Gastroesophageal sphincter (tissue), 4 donors: ENCODE measurements around the gene ECE2. TPM values are rescaled to one million over a fixed set of nuclear protein-coding genes. Genes with fewer than 3 reads are reported as not detected.

Source experiments
- ATAC-seq: fragments of 150-250 bp; one replicate; pipeline ENCODE4 v1.9.1; 2016; ENCODE audit warnings: mild to moderate bottlenecking, moderate library complexity
- H3K27ac ChIP-seq, 4 donors: fragments of 200-600 bp; sonication (generic) in 3 of 4; 1 replicate in 3 of 4; 2 replicates in 1 of 4; pipeline ENCODE4 v1.5.1; 2016 to 2019
- H3K27me3 ChIP-seq: fragments of 200-600 bp; sonication (generic); one replicate; pipeline ENCODE4 v1.5.1; 2019
- H3K36me3 ChIP-seq, 2 donors: fragments of 200-600 bp; sonication (generic); one replicate each; pipeline ENCODE4 v1.5.1; 2019; ENCODE audit warnings: control low read depth in 1 of 2
- H3K4me1 ChIP-seq, 3 donors: fragments of 200-600 bp; sonication (generic); 1 replicate in 2 of 3; 2 replicates in 1 of 3; pipeline ENCODE4 v1.5.1; 2016 to 2019; ENCODE audit warnings: control low read depth in 2 of 3
- H3K4me3 ChIP-seq, 2 donors: fragments of 200-600 bp; sonication (generic); one replicate each; pipeline ENCODE4 v1.5.1; 2019; ENCODE audit warnings: mild to moderate bottlenecking in 1 of 2, moderate library complexity in 1 of 2
- H3K9me3 ChIP-seq, 3 donors: fragments of 200-600 bp; sonication (generic); one replicate each; pipeline ENCODE4 v1.5.1; 2017 to 2019; ENCODE audit warnings: control low read depth in 2 of 3
- EP300 ChIP-seq: sonication (generic); formaldehyde crosslinking; IDR thresholded peaks from one replicate; pipeline ENCODE4 v1.6.1; 2017; ENCODE audit warnings: antibody characterized with exemption, mild to moderate bottlenecking
- POLR2A ChIP-seq, 2 donors: fragments of 450-650 bp; IDR thresholded peaks; one replicate each; pipeline ENCODE4 v1.6.1; 2017; ENCODE audit warnings: antibody characterized with exemption in 2 of 2, mild to moderate bottlenecking in 2 of 2, moderate library complexity in 1 of 2
- POLR2AphosphoS5 ChIP-seq: sonication (generic); formaldehyde crosslinking; IDR thresholded peaks from one replicate; pipeline ENCODE4 v1.6.1; 2017; ENCODE audit warnings: antibody characterized with exemption
- WGBS, 2 donors: methylation state at CpG; one replicate each; pipeline ENCODE4 v1.1.5; 2018; ENCODE audit warnings: low coverage in 1 of 2; 5-methylcytosine and 5-hydroxymethylcytosine counted together
- total RNA-seq, 4 donors: library from RNA; depleted of rRNA; stranded (reverse); fragments of >200 nt; gene quantifications; one replicate each; pipeline ENCODE4 v1.1.0, GENCODE V29; 2016
- TF ChIP-seq, protein P1 (sequence below), 4 experiments: fragments of 200-600 bp in 2 of 4; fragments of 450-650 bp in 2 of 4; sonication (generic) in 1 of 4; IDR thresholded peaks; one replicate each; pipeline ENCODE4 v1.5.1; 2017 to 2019; ENCODE audit warnings: antibody characterized with exemption in 4 of 4, mild to moderate bottlenecking in 2 of 4, moderate library complexity in 2 of 4

ECE2 gene
- total RNA-seq, 4 donors from 2014 or later = 0.12 to 0.67 (median 0.52) TPM

GRCh38 chr3:184239708-184240107, 36.1 kb upstream of the ECE2 start:
- peaks cover 64% of the 10 kb centered on the region for H3K27me3 ChIP-seq
- H3K4me3 ChIP-seq = no peak overlapping the region
- ATAC-seq = no peak
- H3K4me1 ChIP-seq = peaks cover 0 to 10% (median 6%) of the 10 kb centered on the region in 3 donors
- TF ChIP-seq, protein P1, sequence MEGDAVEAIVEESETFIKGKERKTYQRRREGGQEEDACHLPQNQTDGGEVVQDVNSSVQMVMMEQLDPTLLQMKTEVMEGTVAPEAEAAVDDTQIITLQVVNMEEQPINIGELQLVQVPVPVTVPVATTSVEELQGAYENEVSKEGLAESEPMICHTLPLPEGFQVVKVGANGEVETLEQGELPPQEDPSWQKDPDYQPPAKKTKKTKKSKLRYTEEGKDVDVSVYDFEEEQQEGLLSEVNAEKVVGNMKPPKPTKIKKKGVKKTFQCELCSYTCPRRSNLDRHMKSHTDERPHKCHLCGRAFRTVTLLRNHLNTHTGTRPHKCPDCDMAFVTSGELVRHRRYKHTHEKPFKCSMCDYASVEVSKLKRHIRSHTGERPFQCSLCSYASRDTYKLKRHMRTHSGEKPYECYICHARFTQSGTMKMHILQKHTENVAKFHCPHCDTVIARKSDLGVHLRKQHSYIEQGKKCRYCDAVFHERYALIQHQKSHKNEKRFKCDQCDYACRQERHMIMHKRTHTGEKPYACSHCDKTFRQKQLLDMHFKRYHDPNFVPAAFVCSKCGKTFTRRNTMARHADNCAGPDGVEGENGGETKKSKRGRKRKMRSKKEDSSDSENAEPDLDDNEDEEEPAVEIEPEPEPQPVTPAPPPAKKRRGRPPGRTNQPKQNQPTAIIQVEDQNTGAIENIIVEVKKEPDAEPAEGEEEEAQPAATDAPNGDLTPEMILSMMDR (IDR thresholded peaks at IDR 0.05) = no peak
- TF ChIP-seq POLR2AphosphoS5 (no peak), POLR2A (IDR thresholded peaks at IDR 0.05) (no peak), EP300 (no peak)
- H3K9me3 ChIP-seq = no peaks in the 10 kb centered on the region
- H3K36me3 ChIP-seq = peaks cover 0 to 33% of the 10 kb centered on the region in 2 donors
- 83% methylated on average over 1 of the region's 7 CpGs; no CpG with 5 or more reads in 1 of the 2 donors for WGBS, 2 donors
- no peak overlapping the region for H3K27ac ChIP-seq

DNA sequence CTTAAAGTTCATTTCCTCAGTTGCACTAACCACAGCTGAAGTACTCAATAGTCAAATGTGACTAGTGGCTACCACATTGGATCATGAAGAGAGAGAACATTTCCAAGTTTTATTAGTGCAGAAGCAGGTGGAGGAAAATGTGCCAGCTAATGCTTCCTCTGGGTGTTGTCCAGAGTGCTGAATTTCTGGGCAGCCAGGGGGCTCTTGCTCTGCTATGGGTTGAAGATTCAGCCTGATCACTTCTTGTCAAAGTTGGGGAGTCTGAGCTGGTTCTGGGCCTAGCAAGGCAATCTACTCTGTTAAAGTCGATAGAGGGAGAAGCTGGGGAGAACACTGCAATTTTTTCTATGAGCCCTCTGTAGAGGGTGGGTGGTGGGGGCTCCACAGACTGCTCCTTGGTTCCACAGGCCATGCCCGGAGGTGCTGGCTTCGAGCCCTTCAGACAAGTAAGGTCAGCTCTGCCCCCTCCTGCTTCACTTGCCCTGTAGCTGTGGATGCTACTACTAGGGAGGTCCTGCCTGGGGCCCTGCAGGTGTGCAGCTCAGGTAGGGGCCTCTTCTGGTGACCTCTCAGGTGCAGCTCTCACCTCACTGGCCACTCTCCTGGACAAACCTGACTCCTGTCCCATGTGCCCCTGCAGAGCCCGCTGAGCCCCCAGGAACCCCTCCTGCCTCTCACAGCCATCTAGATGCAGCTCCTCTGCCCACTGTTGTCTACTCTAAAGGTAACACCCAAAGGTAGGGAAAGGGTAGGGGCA, 35.3 kb upstream of the ECE2 start:
- no CpG with 5 or more reads among the region's 4 CpGs for WGBS, 2 donors
- peaks cover 0 to 42% of the 10 kb centered on the region in 2 donors for H3K36me3 ChIP-seq
- TF ChIP-seq EP300 = no peak
- TF ChIP-seq POLR2AphosphoS5 = no peak
- TF ChIP-seq POLR2A (IDR thresholded peaks at IDR 0.05) = no peak
- TF ChIP-seq, protein P1 (IDR thresholded peaks at IDR 0.05) = no peak
- no peak overlapping the region for H3K4me3 ChIP-seq
- peaks cover 0 to 10% (median 6%) of the 10 kb centered on the region in 3 donors for H3K4me1 ChIP-seq
- H3K27ac ChIP-seq = no peak overlapping the region
- no peaks in the 10 kb centered on the region for H3K9me3 ChIP-seq
- ATAC-seq = no peak
- peaks cover 57% of the 10 kb centered on the region for H3K27me3 ChIP-seq

- Histone ChIP-seq H3K27me3 (peaks cover 53% of the 10 kb centered on the region), H3K9me3 (no peaks in the 10 kb centered on the region), H3K4me1 (peaks cover 0 to 10% (median 6%) of the 10 kb centered on the region in 3 donors), H3K4me3 (no peak overlapping the region), H3K27ac (no peak overlapping the region), H3K36me3 (peaks cover 0 to 47% of the 10 kb centered on the region in 2 donors)
- 20% methylated on average over 1 of the region's 17 CpGs; no CpG with 5 or more reads in 1 of the 2 donors for WGBS, 2 donors
- no peak for ATAC-seq
- TF ChIP-seq EP300 (no peak), POLR2A (IDR thresholded peaks at IDR 0.05) (no peak), POLR2AphosphoS5 (no peak)
- TF ChIP-seq, protein P1 (IDR thresholded peaks at IDR 0.05) = no peak
Measured at GRCh38 chr3:184241141-184241446, 34.7 kb upstream of the ECE2 start.

- peaks cover 0 to 10% (median 6%) of the 10 kb centered on the region in 3 donors for H3K4me1 ChIP-seq
- H3K36me3 ChIP-seq = peaks cover 0 to 47% of the 10 kb centered on the region in 2 donors
- H3K9me3 ChIP-seq = no peaks in the 10 kb centered on the region
- TF ChIP-seq EP300 = no peak
- TF ChIP-seq POLR2AphosphoS5 = no peak
- TF ChIP-seq, protein P1 (IDR thresholded peaks at IDR 0.05) = peak in 3 of 4 experiments; percentile 28 to 62 (median 46)
- TF ChIP-seq POLR2A (IDR thresholded peaks at IDR 0.05) = no peak
- no peak overlapping the region for H3K27ac ChIP-seq
- no peak overlapping the region for H3K4me3 ChIP-seq
- peaks cover 47% of the 10 kb centered on the region for H3K27me3 ChIP-seq
- peak; percentile 50 for ATAC-seq
- WGBS, 2 donors = 15% methylated on average over 4 of the region's 46 CpGs; no CpG with 5 or more reads in 1 of the 2 donors
Measured at GRCh38 chr3:184241447-184242296, 34.1 kb upstream of the ECE2 start.
